ENCODE measurements around the gene RFT1.

The RFT1 gene

DNA sequence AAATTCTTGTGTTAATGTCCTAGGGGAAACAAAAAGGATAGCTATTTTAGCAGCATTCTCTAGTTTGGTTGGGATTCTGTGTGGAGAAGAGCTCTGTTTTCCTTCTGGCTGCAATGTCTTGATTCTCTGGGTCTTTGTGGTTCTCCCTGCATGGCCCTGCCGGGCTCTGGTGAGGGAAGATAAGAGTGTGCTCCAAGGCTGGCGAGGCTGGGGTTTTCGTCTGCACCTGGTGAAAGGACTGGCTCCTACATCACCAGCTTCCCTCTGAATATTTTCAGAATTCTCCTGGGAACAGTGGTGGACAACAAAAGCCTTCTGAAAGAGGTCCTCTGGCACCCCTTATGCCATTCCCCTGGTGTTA is 46.3 kb downstream of the RFT1 start:
- peak; percentile 5 for DNase-seq

DNA sequence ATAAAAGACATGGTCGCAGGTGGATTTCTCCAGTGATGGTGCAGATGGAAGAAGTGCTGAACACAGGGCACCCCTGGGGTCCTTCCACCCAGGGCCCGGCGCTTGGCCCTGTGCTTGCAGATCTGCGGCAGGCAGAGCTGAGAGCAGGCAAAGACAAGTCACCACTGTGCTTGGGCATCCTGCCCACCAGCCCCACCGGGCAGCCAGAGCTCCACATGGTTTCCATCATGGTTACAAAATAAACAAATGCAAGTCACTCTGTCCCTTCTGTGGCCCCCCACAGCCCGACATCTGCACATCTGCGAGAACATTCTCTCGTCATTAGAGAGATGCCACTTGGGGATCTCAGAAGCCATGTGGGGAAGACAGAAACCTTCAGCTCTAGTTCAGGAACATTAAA is 46.7 kb downstream of the RFT1 start:
- DNase-seq = no peak

DNA sequence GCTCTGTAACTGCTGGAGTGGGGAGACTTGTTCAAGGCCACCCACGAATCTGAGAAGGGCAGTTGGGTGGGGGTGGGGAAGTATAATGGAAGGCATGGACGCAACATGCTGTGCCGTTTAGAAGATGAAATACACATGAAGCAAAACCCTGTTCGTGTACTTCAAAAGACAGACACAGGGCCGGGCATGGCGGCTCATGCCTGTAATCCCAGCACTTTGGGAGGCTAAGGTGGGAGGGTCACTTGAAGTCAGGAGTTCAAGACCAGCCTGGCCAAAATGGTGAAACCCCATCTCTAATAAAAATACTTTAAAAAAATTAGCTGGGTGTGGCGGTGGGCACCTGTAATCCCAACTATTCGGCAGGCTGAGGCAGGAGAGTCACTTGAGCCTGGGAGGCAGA is 47.5 kb downstream of the RFT1 start:
- DNase-seq = no peak

DNA sequence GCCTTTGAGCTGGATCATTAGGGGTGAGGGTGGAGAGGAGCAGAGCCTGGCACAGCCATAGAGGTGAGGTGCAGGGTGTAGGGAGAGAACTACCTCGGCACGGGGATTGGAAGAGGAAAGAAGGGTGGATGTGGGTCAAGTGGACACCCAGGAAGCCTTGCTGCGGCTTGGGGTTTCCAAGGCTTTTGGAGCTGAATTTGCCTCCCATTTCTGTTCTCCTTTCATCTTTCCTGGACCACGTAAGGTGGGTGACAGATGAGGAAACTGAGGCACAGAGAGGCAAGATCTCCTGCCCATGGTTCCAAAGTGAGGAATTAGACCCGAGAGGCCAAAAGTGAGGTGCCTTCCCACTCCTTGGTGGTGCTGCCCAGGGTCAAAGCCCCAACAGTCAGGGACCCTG is 48.9 kb downstream of the RFT1 start:
- DNase-seq = no peak

DNA sequence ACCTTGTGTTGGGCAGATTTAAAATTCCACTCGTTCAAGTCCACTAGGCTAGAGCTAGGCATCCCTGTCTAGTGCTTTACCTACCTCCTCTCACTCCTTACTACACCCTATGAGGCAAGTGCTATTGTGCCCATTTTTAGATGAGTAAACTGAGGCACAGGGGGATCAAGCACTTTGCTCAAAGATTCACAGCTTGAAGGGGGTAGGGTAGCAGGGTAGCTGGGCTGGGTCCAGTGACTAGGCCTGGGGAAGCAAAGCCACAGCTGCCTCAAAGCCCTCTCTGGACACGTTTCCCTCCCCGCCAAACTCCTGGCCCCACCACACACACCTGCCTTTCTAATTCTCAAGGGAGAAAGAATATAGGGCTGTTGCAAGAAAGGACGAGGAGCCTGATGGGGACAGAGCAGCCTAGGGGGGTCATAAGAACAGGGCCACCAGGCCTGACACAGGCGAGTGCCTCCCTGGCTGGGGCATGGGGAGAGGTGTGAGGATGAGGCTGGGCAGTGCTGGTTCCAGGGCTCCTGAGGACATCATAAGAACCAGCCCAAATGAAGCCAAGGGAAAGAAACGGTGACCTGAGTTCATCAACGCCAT is 49.5 kb downstream of the RFT1 start:
- DNase-seq = no peak

DNA sequence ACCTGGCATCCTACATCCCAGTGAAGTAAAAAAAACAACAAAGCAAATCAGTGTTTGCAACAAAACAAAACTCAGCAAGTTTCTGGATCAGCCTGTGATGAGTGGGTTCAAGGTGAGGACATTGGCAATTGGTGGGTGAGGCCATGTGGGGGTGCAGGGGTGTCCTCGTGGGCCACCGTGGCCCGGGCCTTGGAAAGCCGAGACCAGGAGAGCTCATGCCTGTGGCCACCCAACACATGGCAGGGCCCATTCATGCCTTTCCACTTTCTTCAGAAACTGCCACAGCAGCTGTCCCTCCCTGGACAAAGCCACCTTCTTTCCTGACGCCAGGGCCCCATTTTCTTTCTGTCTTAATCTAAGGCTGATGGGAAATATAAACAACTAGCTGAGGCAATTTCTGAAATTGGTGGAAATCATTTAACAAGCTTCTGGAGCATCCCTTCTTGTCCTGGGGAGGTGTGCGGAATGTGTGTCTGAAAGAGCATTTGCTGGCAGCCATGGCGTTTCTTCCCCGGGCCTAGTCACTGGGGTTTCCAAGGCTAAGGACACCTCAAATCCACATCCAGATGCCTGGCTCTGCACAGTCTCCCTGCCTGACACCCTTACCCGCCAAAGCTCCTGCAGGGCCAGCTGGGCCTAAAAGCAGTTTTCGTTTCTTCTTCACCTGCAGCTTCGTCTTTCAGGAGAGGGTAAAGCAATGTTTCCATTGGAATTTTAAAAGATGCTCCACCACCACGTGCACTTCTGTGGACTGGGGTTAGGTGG is 50.3 kb downstream of the RFT1 start:
- DNase-seq = no peak

DNA sequence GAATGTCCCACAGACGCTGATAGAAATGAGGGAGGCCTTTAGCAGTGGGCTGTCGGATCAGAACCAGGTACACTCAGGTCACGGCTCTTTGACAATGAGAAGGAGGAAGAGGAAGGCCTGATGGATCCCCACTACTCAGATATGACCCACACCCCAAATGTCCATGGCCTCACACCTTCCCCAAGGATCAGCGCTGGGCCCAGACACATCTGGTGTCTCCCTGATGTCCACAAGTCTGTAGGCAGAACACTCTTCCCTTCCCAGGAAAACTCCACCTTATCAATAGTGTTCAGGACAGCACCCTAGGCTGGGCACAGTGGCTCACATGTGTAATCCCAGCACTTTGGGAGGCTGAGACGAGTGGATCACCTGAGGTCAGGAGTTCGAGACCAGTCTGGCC is 51.1 kb downstream of the RFT1 start:
- no peak for DNase-seq

DNA sequence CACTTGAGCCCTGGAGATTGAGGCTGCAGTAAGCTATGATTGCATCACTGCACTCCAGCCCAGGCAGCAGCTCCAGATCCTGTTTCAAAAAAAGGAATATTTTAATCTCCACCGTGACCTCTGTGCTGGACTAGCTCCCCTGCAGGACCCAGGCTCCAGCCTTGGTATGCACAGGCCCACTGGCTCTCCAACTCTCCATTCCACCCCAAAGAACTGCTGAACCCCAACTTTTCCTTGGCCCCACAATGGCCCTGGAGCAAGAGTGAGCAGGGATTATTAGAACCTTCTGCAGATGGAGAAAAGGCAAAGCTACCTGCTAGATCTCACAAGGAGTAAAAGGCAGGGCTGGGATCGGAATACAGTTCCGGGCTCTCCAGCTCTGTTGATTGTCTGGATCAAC is 51.6 kb downstream of the RFT1 start:
- DNase-seq = no peak

DNA sequence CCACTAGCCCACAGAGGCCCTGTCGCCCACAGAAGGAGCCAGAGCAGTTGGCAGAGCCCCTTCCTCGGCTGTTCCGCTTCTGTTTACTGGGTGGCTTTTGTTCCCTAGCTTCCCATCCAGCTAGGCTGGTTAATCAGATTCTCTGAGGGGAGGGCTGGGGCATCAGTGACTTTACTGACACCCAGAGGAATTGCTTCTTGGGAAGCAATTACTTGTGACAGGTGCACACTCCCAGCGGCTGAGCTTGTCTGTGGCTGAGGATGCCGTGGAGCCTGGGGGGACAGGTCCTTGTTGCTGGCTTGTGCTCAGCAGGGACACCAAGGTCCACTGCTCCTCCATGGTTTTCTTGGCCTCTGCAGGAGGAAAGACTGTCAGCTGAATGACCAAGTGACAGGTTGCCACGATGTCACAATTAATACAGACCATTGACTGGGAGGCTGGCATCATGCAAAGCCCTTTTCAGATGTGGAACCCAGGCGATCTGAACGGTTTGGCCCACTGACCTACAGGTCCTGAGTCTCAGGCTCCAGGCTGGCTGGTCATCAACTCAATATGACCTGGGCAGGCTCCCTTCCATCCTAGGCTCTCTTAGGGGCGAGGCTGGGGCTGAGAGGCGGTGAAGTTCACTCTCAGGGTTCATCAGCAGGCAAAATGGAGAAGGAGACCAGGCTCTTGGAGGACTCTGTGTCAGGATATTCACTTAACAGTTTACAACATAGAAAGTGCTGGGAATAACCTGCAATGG is 52.6 kb downstream of the RFT1 start:
- no peak for DNase-seq

DNA sequence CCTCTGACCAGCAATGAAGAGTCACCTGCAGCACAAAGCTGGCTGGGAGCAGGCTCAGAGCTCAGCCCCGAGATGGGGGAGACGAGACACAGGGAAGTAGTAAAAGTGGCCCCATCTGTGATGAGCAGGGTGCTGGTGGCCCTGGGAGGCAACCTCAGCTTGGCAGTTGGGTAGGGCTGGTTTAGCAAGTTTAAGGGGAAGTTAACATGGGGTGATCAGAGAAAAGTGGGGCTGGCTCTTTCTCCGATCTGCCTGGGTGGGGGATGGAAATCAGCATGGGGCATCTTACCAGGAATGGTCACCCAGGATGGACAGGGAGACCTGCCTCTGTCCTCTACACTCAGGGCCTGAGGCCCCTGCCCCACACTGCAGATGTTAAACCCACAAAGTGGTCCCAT is 54.5 kb downstream of the RFT1 start:
- no peak for DNase-seq

DNA sequence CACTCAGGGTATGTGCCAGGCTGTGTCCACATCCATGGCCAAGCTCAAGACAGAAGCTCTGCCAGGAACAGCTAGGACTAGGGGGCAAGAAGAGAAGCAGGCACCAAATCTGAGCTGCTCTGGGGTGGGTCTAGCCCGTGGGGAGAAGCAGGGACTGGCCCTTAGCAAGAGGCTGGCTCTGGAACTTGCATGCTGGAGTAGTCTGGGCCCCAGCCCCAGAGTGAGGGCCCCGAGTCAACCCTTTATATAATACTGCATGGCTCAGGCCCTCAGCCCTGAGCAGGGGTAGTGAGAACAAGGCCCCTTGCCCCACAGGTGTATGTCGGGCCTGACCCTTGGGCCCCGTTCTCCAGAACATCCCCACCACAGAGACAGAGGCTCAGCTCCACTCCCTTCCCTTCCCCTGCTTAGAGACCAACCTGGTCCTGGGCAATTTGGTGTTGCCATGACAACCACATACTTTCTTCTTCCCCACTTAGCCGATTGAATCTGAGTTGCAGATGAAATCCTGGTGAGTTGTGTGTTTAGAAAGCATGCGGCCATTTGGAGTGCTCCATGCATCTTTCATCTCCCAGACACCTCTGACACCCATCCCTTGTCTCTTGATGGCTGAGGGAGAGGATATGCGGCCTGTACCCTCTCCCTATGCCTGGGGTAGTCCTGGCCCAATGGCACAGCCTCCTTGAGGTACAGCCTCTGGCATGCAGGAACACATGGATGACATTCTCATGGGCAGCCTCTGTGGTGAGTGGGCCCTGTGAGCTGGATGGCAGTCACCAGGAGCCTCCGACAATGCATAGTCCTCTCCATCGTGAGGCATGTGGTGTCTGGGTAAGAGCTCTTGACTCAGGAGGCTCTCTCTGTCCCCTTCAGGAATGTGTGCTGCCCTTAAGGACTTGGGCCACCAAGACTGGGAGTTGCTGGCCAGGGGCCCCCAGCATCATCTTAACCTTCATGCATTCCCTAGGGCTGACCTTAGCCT is 55.2 kb downstream of the RFT1 start:
- no peak for DNase-seq

DNA sequence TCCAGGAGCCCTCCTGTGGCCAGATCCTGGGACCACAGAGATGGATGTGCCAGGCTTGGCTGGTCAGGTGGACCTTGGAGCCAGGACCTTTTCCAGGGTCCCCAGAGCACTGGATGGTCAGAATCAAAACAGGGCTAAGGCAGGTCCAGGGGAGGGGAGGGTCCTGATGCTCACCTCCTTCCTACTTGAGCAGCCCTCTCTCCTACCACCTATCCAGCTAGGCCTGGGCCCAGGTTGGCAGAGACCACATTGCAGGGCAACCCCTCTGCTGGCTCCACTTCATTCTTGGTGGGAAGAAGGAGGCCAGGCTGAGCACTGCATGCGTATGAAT is 55.9 kb downstream of the RFT1 start:
- no peak for DNase-seq

DNA sequence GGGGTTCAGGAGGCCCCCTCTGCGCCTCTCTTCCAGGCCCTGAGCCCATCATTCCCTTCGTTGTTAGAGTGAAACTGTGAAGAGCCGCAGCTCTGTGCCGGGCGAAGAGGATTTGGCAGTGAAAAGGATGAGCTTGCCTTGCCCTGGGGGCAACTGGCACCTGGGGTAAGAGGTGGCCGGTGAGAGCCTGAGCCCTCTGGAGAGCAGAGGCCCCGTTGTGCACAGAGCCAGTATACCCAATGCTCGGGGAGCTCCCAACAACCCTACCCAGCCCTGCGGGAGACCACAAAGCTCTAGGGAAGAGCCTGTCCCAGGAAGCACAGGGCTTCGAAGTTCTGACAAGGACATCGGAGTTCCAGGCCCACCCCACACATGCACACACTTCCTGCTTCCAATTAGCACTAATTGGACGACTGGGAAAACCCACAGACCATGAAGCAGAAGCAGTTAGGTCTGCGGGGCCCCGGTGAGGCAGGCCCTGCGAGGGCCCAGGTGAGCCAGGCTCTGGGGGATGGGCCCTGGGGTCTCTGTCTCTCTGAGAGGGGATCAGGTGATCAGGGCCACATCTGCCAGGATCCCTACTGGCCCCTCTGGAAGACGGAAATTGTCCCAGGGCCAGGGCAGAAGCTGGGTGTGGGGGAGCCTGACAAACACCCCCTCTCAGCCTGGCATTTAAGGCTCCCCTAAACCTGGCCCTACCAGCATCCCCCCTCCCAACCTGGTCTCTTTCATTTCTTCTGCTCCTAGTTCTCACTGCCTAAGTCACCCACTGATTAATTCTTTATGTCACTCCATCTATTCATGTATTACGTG is 56.5 kb downstream of the RFT1 start:
- no peak for DNase-seq

DNA sequence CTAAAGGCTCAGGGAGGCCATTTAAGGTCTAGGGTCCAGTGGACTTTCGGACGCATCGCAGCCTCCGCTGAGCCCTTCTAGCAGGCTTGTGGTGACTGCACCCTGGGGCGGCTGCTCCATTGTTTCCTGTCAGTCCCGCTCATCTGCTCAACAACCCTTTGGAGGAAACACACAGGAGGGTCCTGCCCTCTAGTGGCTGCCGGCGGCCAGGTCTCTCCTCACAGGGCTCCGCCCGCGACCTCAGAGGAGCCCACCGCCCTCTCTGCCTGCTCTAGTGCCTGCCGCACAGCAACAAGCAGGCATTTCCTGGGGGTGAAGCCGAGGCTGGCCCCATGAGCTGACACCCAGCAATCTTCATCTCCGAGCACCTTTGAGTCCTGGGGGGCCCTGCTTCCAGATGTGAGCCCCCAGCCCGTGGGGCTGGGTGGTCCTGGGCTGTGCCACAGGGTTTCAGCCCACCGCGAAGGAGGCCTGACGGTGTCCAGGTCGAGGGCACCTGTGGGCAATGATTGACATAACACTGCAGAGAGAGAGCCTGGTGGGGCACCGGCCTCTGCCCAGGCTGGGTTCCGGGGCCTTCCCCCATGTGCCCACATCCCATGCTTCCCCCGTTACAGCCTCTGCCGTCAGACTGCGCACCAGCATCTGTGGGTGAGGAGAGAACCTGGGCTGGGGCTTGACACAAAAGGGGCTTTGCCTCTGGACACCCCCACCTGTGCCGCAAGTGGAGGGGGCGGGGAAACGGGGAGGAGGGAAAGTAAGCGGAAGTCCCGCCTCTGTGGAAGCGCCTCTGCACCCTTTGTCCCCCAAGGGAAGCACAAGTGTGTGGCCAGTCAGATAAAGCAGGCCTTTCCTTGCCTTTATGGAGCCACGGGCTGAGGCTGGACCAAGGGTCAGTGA is 57.3 kb downstream of the RFT1 start:
- peak; percentile 62 for DNase-seq

DNA sequence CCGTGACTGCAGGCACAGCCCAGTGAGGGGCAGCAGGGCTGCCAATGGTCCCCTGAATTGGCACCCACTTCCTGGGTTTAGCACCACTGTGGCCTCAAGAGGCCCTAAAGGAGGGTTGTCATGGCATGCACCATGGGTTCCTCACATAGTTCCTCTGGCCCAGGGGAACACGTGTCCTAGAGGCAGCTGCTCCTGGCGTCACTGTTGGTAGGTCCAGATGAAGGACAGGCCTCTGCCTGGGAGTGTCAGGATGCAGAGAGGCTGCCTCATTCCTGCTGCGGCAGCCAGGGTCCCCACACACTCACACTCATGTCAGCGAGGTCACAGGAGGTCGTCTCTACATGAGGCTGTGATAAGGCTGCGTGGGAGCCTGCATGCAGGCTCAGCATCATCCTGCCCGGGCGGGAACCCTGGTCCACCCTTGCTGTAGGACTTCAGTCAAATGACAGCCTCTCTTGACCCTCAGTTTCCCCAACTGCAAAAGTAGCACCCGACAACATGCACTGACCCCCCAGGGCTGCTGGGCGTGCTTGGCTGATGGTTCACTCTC is 58.3 kb downstream of the RFT1 start:
- DNase-seq = no peak

DNA sequence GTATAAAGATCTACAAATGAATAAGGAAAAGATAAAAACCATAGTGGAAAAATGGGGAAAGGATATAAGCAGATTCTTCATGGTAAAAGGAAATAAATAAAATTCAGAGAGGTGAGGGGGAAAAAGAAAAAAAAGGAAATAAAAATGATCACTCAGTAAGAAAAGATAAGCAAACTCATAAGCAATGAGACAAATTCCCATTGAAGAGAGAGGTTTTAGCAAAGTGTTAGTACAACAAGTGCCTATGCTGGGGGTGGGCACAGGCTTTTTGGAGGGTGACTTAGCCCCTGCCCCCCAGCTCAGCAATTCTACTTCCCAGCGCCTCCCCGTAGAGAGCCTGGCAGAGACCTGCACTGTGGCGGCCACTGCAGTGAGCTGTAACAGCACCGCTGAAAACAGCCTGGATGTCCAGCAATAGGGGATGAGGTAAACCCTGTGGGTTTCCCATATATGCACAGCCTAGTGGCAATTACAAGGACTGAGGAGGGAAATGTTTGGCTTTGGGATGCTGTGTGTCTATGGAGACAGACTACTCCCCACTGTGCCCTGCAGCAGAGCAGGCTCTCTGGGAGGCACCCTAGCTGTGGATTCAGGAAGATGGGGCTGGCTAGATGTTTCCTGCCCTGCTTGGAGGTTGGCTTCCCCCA is 60.7 kb downstream of the RFT1 start:
- DNase-seq = no peak

DNA sequence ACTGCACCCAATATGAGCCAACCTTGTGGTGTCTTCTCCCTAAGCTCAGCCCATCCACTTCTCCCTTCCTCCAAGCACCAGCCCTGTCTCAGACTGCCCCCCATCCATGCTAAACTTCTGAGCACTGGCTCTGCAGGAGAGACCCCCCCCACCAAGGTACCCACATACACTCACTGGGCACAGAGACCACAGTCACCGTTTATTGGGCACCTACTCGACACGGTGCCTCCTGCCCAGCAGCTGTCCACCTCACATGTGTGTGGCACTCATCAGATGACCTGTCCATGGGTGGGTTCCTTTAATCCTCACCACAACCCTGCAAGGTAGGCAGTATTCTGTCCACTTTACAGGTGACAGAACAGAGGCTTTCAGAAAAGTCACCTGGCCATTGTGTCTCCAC is 62.1 kb downstream of the RFT1 start:
- DNase-seq = no peak

DNA sequence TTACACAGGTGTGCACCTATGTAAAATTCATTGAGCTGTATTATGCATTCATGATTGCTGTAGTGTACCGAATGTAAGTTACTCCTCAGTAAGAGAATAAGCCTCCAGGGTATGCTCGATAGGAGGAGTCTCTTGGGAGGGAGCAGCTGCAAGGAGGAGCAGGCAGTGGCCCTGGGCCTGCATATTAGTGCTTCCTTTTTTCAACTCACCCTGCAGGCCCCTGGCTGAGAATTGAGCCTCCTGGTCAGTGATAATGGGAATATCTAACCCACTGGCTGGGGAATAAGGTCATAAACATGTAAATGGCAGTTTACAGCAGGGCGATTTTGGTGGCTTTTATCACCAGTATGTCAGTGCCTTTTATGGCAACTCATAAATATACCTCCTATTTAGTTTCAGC is 62.7 kb downstream of the RFT1 start:
- DNase-seq = no peak

DNA sequence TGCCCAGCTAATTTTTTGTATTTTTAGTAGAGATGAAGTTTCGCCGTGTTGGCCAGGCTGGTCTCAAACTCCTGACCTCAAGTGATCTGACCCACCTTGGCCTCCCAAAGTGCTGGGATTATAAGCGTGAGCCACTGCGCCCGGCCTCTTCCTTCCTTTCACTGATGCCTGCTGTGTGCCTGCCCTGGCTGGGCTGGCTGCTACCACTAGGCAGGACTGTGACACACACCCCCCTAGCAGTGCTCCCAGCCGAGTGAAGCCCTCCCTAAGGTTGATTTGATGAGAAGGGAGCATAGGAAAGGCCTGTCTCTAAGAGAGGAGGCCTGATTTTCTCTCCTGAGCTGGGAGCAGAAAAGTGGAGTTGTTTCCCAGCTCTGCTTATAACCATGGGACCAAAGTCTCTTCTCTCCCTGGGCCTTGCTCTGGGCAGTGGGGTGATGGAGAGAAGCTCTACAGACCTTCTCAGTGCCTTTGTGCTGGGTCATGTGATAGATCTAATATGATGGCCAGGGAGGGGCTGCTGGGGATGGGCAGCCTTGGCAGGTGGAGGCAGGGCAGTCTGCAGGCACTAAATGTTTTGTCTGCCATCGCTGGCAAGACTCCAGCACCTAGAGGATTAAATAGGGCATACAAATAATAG is 64.3 kb downstream of the RFT1 start:
- DNase-seq = no peak

DNA sequence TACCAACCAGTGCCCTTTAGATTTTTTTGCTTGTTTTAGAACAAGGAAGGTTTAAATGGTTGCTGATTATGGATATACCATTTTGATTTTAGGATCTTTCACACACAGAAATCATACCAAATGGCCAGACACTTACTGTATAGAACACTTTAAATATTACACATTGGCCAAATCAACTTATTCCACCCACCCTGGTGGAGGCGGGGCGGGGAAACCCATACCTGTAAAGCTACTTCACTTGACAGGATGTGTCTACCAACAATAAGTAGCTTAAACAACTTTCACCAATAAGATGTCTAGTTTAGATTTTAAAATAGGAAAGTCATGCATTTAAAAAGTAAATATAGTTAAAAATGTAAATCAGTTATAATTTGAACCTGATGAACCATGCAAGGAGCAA is 67.3 kb downstream of the RFT1 start:
- DNase-seq = no peak
